ENCODE data around the gene KIF26B.

DNA sequence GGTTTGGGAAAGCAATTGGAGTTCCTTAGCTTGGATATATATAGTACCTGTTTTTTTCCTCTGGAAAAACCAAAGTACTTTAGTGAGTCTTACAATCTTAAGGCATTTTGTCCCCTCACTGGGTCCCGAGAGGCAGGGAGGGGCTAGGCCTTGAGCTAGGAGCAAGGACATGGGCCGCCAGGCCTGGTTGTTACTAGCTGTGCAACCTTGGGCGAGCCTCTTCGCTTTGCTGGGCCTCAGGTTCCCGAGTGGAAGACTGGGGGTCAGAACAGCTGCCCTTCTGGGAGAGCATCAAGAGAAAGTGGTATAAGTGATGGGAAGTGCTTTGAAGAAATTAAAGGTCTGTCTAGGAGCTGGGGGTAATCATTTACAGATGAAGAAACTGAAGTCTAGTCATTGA lies 553.2 kb downstream of the KIF26B start:
- TF ChIP-seq, protein P1, sequence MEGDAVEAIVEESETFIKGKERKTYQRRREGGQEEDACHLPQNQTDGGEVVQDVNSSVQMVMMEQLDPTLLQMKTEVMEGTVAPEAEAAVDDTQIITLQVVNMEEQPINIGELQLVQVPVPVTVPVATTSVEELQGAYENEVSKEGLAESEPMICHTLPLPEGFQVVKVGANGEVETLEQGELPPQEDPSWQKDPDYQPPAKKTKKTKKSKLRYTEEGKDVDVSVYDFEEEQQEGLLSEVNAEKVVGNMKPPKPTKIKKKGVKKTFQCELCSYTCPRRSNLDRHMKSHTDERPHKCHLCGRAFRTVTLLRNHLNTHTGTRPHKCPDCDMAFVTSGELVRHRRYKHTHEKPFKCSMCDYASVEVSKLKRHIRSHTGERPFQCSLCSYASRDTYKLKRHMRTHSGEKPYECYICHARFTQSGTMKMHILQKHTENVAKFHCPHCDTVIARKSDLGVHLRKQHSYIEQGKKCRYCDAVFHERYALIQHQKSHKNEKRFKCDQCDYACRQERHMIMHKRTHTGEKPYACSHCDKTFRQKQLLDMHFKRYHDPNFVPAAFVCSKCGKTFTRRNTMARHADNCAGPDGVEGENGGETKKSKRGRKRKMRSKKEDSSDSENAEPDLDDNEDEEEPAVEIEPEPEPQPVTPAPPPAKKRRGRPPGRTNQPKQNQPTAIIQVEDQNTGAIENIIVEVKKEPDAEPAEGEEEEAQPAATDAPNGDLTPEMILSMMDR (conservative IDR thresholded peaks at IDR 0.05; ENCODE audit: low read length), result no peak
- no peak for TF ChIP-seq EZH2phosphoT487 (IDR thresholded peaks at IDR 0.05; ENCODE audit: borderline replicate concordance, low read depth, low read length)

Data from OCI-LY7 (cell line).